ENCODE data around the gene MX2. TPM values are rescaled to one million over a fixed set of nuclear protein-coding genes. Genes with fewer than 3 reads are reported as not detected.
A peak's percentile ranks its signal among the peaks of the same experiment; 100 is the strongest.
"Not testable (repeated sequence)": the region's sequence is repeated elsewhere in the genome, so short reads cannot be mapped to it uniquely, and the experiment has no call there.

The MX2 gene, protein sequence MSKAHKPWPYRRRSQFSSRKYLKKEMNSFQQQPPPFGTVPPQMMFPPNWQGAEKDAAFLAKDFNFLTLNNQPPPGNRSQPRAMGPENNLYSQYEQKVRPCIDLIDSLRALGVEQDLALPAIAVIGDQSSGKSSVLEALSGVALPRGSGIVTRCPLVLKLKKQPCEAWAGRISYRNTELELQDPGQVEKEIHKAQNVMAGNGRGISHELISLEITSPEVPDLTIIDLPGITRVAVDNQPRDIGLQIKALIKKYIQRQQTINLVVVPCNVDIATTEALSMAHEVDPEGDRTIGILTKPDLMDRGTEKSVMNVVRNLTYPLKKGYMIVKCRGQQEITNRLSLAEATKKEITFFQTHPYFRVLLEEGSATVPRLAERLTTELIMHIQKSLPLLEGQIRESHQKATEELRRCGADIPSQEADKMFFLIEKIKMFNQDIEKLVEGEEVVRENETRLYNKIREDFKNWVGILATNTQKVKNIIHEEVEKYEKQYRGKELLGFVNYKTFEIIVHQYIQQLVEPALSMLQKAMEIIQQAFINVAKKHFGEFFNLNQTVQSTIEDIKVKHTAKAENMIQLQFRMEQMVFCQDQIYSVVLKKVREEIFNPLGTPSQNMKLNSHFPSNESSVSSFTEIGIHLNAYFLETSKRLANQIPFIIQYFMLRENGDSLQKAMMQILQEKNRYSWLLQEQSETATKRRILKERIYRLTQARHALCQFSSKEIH
- total RNA-seq (2014; rRNA removed; shearing (Covaris generic)): 7.3 and 10.4 TPM in 2 replicates
- total RNA-seq (2022): 3.5 and 4.5 TPM in 2 replicates
- Bru-seq, nascent RNA: percentile 35 among the genes with signal in this experiment
- BruChase-seq, experiment 1, labeled RNA remaining after a 6-hour chase: percentile 30 among the genes with signal in this experiment
- BruChase-seq, experiment 2, labeled RNA remaining after a 2-hour chase: percentile 30 among the genes with signal in this experiment
- long read RNA-seq, transcript MX2-201 (14 exons, 3,042 nt): major isoform, 5 of 12 reads
- long read RNA-seq, partial matches to known transcripts: 2 of 12 reads
- long read RNA-seq, other reads (novel, unspliced or antisense): 4 of 12 reads

DNA sequence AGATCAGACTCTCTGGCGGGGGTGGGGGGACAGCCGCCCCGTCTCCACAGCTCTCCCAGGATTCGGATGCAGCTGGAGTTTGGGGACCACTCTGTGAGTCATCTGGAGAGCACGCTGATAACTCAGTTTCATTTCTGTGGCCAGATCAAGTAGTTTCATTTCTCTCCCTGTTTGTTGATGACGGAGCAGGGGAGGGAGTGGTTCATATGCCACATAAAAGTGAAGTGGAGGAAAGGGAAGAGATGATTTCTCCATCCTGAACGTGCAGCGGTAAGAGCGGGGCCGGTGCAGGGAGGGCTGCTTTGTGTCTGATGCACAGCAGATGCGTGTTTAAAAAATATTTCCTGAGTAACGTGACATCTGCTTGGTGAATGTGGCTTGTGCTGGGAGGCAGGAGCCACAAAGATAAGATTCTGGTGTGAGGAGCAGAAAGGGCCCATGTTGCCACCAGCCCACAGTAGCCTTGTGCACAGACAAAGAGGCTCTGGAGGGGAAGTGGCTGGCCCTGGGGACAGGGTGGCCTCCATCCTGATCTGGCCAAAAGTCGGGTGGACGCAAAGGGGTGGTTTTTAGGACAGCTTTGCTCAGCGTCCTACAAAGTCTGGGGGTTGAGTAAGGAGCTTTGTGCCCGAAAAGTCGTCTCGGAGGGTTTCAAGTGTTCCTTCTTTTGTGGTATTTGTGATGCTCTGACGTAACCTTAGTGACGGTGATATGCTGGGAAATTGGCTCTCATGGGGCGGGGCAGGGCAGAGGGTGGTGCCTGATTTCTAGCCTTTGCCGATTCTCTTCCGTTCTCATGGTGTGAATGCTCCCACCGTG is at the start of gene MX2:
MX2 (plus strand) TSS at position 242 of the 819 bp plus-strand sequence. CDS start 14,880 bp downstream, outside the sequence.
- peak within 1 kb of the TSS; percentile 63 for H3K4me2 ChIP-seq (ENCODE audit: low read length)
- H3K4me1 ChIP-seq (ENCODE audit: insufficient read depth, low read length, poor library complexity, severe bottlenecking): peaks cover 28% of the 10 kb centered on the region
- BruUV-seq (replicated peaks): no TSS peak
- H3K9me3 ChIP-seq (ENCODE audit: low read length): no peaks in the 10 kb centered on the region
- intact Hi-C loops (cut with micrococcal nuclease; ENCODE audit: unreplicated experiment): loop anchor here (10.0 kb wide), 1 partner anchor 563 kb away; no protein-coding TSS in a partner anchor
- peak within 1 kb of the TSS; percentile 58 for H3K4me3 ChIP-seq (ENCODE audit: low read depth, low read length, poor library complexity, severe bottlenecking)
- peak; percentile 35 for DNase-seq (ENCODE audit: low spot score)
- H3K79me2 ChIP-seq (ENCODE audit: insufficient read depth, low read depth, low read length): peaks cover 2% of the 10 kb centered on the region; the same call in 1 of the 2 replicates
- H3K36me3 ChIP-seq (ENCODE audit: insufficient read depth, low read length): no peaks in the 10 kb centered on the region
- H3K27ac ChIP-seq (ENCODE audit: low read depth, low read length, poor library complexity, severe bottlenecking): peak within 1 kb of the TSS; percentile 29
- TF ChIP-seq, protein P1, sequence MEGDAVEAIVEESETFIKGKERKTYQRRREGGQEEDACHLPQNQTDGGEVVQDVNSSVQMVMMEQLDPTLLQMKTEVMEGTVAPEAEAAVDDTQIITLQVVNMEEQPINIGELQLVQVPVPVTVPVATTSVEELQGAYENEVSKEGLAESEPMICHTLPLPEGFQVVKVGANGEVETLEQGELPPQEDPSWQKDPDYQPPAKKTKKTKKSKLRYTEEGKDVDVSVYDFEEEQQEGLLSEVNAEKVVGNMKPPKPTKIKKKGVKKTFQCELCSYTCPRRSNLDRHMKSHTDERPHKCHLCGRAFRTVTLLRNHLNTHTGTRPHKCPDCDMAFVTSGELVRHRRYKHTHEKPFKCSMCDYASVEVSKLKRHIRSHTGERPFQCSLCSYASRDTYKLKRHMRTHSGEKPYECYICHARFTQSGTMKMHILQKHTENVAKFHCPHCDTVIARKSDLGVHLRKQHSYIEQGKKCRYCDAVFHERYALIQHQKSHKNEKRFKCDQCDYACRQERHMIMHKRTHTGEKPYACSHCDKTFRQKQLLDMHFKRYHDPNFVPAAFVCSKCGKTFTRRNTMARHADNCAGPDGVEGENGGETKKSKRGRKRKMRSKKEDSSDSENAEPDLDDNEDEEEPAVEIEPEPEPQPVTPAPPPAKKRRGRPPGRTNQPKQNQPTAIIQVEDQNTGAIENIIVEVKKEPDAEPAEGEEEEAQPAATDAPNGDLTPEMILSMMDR (conservative IDR thresholded peaks at IDR 0.05; ENCODE audit: low read length): no peak
- TF ChIP-seq EZH2phosphoT487 (IDR thresholded peaks at IDR 0.05; ENCODE audit: borderline replicate concordance, low read depth, low read length): no peak
- H3K9me2 ChIP-seq (ENCODE audit: insufficient read depth, low read length): no peaks in the 10 kb centered on the region
- POLR2A ChIA-PET: interaction anchor here (0.7 to 1.6 kb wide), 2 partner anchors 42 to 60 kb away, joined by 3 to 4 read pairs; no protein-coding TSS in a partner anchor
- peak within 1 kb of the TSS; percentile 95 for H2AFZ ChIP-seq (ENCODE audit: low read length)
- H4K20me1 ChIP-seq (ENCODE audit: insufficient read depth, low read length): no peaks in the 10 kb centered on the region
- CTCF ChIA-PET (ENCODE audit: unreplicated experiment): no interaction called here

DNA sequence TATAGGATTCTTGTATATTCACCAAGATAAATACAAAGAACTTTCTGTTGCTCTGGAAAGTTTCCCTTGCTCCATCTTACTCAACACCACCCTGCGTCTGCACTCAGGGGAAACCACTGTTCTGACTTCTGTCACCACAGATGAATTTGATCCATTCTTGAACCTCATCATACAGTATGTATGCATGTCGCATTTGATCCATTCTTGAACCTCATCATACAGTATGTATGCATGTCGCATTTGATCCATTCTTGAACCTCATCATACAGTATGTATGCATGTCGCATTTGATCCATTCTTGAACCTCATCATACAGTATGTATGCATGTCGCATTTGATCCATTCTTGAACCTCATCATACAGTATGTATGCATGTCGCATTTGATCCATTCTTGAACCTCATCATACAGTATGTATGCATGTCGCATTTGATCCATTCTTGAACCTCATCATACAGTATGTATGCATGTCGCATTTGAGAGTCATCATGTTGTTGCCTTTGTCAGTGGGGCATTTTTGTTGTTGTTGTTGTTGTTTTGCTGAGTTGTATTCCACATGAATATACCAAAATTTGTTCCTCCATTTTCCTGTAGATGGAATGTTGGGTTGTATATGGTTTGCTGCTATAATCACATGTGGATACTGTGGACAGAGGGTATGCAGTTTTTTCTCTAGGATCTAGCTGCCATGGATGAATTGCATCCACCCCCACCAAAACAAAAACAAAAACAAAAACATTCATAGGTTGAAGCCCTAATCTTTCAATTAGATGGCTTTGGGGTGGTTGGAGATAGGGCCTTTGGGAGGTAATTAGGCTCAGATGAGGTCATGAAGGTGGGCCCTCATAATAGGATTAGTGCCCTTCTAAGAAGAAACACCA is 48.3 kb upstream of the MX2 start:
- H3K79me2 ChIP-seq (ENCODE audit: insufficient read depth, low read depth, low read length); H3K36me3 ChIP-seq (ENCODE audit: insufficient read depth, low read length); BruUV-seq (replicated peaks); H3K4me2 ChIP-seq (ENCODE audit: low read length); H3K27ac ChIP-seq (ENCODE audit: low read depth, low read length, poor library complexity, severe bottlenecking); H4K20me1 ChIP-seq (ENCODE audit: insufficient read depth, low read length); DNase-seq (ENCODE audit: low spot score); H3K9me3 ChIP-seq (ENCODE audit: low read length); POLR2A ChIA-PET; H2AFZ ChIP-seq (ENCODE audit: low read length); intact Hi-C loops (cut with micrococcal nuclease; ENCODE audit: unreplicated experiment); H3K4me3 ChIP-seq (ENCODE audit: low read depth, low read length, poor library complexity, severe bottlenecking); H3K9me2 ChIP-seq (ENCODE audit: insufficient read depth, low read length); CTCF ChIA-PET (ENCODE audit: unreplicated experiment): not testable (repeated sequence)
- H3K4me1 ChIP-seq (ENCODE audit: insufficient read depth, low read length, poor library complexity, severe bottlenecking): peaks cover 11% of the 10 kb centered on the region
